Activated CD4-positive, alpha-beta T cell treated with anti-CD3 and anti-CD28 coated beads for 36 hours (primary cell): ENCODE results near the gene MYRIP. TPM values are rescaled to one million over a fixed set of nuclear protein-coding genes. Genes with fewer than 3 reads are reported as not detected.
A peak's percentile ranks its signal among the peaks of the same experiment; 100 is the strongest.
"Not testable (repeated sequence)": the region's sequence is repeated elsewhere in the genome, so short reads cannot be mapped to it uniquely, and the experiment has no call there.

Experiments
- ATAC-seq: fragments of 200-7000 bp; cut with Tn5 transposase; one replicate; pipeline ENCODE4 v1.10.0; 2021; ENCODE audit warnings: mild to moderate bottlenecking, moderate library complexity
- CTCF ChIA-PET: fragments of 350-600 bp; sonication (Branson Sonifier 250); formaldehyde crosslinking; loops from one replicate; lab custom pipeline; 2021; ENCODE audit warnings: antibody characterized with exemption; lab: Charles Lee
- POLR2A ChIA-PET: fragments of 350-600 bp; sonication (Branson Sonifier 250); formaldehyde crosslinking; loops from one replicate; lab custom pipeline; 2021; ENCODE audit warnings: antibody characterized with exemption, inconsistent platforms; lab: Charles Lee
- DNase-seq: peaks from one replicate; pipeline ENCODE4 v3.0.0-alpha.2; 2020
- H3K27ac Mint-ChIP-seq: one replicate; pipeline ENCODE4 v1.8.0; 2021; ENCODE audit warnings: mixed read lengths
- H3K27me3 Mint-ChIP-seq: one replicate; pipeline ENCODE4 v1.8.0; 2021; ENCODE audit warnings: mixed read lengths
- H3K36me3 Mint-ChIP-seq: one replicate; pipeline ENCODE4 v1.8.0; 2021; ENCODE audit warnings: low read depth, mixed read lengths
- H3K4me1 Mint-ChIP-seq: one replicate; pipeline ENCODE4 v1.8.0; 2021; ENCODE audit warnings: mixed read lengths
- H3K4me3 Mint-ChIP-seq: one replicate; pipeline ENCODE4 v1.8.0; 2021; ENCODE audit warnings: mild to moderate bottlenecking, moderate library complexity, mixed read lengths
- H3K9me3 Mint-ChIP-seq: one replicate; pipeline ENCODE4 v1.8.0; 2021; ENCODE audit warnings: low read depth, mixed read lengths
- intact Hi-C, 2 experiments: fragments of 100-400 bp; cut with DNase I in 1 of 2; cut with micrococcal nuclease in 1 of 2; formaldehyde crosslinking; loops; one replicate each; pipeline versions ENCODE4 v1.14.2 to v1.15.1; 2022 to 2024; cut with DNase I, micrococcal nuclease
- total RNA-seq, 2 experiments: library from RNA; stranded (reverse); gene quantifications; one replicate each; pipeline ENCODE4 v1.2.3, GENCODE V29; 2021

The MYRIP gene
- not detected for total RNA-seq

- Mint-ChIP-seq H3K27me3 (peaks cover 58% of the 10 kb centered on the region), H3K27ac (no peak within 1 kb of the TSS), H3K4me1 (peaks cover 16% of the 10 kb centered on the region), H3K9me3 (no peaks in the 10 kb centered on the region), H3K4me3 (peak within 1 kb of the TSS; percentile 55), H3K36me3 (no peaks in the 10 kb centered on the region)
- intact Hi-C loops, result no loop called here
- ATAC-seq (peak; percentile 51), DNase-seq (peak; percentile 33)
- ChIA-PET POLR2A (no interaction called here), CTCF (interaction anchor here (0.6 kb wide), 1 partner anchor 1723 kb away, joined by 3 read pairs; no protein-coding TSS in a partner anchor)
Observed at GRCh38 chr3:39809181-39809994, at the start of gene MYRIP. Gene MYRIP, plus strand, starts transcription at chr3:39809609. Its CDS starts 91,208 bp downstream, at chr3:39900817.

- Mint-ChIP-seq H3K4me1 (no peaks in the 10 kb centered on the region), H3K27me3 (peaks cover 3% of the 10 kb centered on the region), H3K27ac (no peak overlapping the region), H3K9me3 (no peaks in the 10 kb centered on the region), H3K36me3 (no peaks in the 10 kb centered on the region), H3K4me3 (no peak overlapping the region)
- CTCF ChIA-PET, result no interaction called here
- no peak for ATAC-seq
- intact Hi-C loops, result no loop called here
- DNase-seq, result no peak
- POLR2A ChIA-PET, result no interaction called here
Observed at GRCh38 chr3:39760325-39760724, 49.1 kb upstream of the MYRIP start.

- peaks cover 3% of the 10 kb centered on the region for H3K27me3 Mint-ChIP-seq
- intact Hi-C loops, result no loop called here
- H3K36me3 Mint-ChIP-seq, result no peaks in the 10 kb centered on the region
- ATAC-seq, result no peak
- H3K4me3 Mint-ChIP-seq, result no peak overlapping the region
- H3K9me3 Mint-ChIP-seq, result no peaks in the 10 kb centered on the region
- ChIA-PET CTCF (interaction anchor here (0.6 kb wide), 1 partner anchor 339 kb away, joined by 3 read pairs; no protein-coding TSS in a partner anchor), POLR2A (no interaction called here)
- H3K4me1 Mint-ChIP-seq, result no peaks in the 10 kb centered on the region
- no peak for DNase-seq
- H3K27ac Mint-ChIP-seq, result no peak overlapping the region
Observed at GRCh38 chr3:39762537-39763070, 46.8 kb upstream of the MYRIP start.

DNA sequence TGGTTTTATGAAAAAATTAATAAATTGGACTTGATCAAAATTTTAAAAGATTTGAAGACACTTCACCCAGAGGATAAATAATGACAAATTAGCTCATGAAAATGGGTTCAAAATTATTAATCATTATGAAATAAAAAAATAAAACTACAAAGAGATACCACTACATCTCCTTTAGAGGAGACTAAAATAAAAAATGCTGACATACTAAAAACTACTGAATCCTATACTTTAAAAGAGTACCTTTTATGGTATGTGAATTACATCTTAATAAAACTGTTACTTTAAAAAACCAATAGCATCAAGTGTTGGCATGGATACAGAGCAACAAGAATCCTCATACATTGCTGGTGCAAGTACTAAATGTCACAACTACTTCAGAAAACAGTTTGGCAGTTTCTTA is 46.0 kb upstream of the MYRIP start:
- peaks cover 3% of the 10 kb centered on the region for H3K27me3 Mint-ChIP-seq
- DNase-seq (no peak), ATAC-seq (no peak)
- no peaks in the 10 kb centered on the region for H3K4me1 Mint-ChIP-seq
- CTCF ChIA-PET, result no interaction called here
- H3K36me3 Mint-ChIP-seq, result no peaks in the 10 kb centered on the region
- H3K9me3 Mint-ChIP-seq, result no peaks in the 10 kb centered on the region
- intact Hi-C loops, result no loop called here
- POLR2A ChIA-PET, result no interaction called here
- H3K27ac Mint-ChIP-seq, result no peak overlapping the region
- no peak overlapping the region for H3K4me3 Mint-ChIP-seq

GRCh38 chr3:39765575-39765974 is 43.8 kb upstream of the MYRIP start:
- ATAC-seq (no peak), DNase-seq (no peak)
- peaks cover 2% of the 10 kb centered on the region for H3K27me3 Mint-ChIP-seq
- no peak overlapping the region for H3K27ac Mint-ChIP-seq
- H3K9me3 Mint-ChIP-seq, result no peaks in the 10 kb centered on the region
- no peak overlapping the region for H3K4me3 Mint-ChIP-seq
- CTCF ChIA-PET, result no interaction called here
- no peaks in the 10 kb centered on the region for H3K4me1 Mint-ChIP-seq
- H3K36me3 Mint-ChIP-seq, result no peaks in the 10 kb centered on the region
- POLR2A ChIA-PET, result no interaction called here
- intact Hi-C loops, result no loop called here

GRCh38 chr3:39766433-39766832 is 43.0 kb upstream of the MYRIP start:
- Mint-ChIP-seq H3K4me3 (no peak overlapping the region), H3K27ac (no peak overlapping the region), H3K36me3 (no peaks in the 10 kb centered on the region), H3K4me1 (no peaks in the 10 kb centered on the region), H3K9me3 (no peaks in the 10 kb centered on the region), H3K27me3 (peaks cover 3% of the 10 kb centered on the region)
- DNase-seq (no peak), ATAC-seq (no peak)
- CTCF ChIA-PET, result no interaction called here
- intact Hi-C loops, result no loop called here
- POLR2A ChIA-PET, result no interaction called here

- H3K4me3 Mint-ChIP-seq, POLR2A ChIA-PET, DNase-seq, intact Hi-C loops, CTCF ChIA-PET, H3K27ac Mint-ChIP-seq, H3K9me3 Mint-ChIP-seq, H3K27me3 Mint-ChIP-seq, ATAC-seq, H3K4me1 Mint-ChIP-seq, H3K36me3 Mint-ChIP-seq: not testable (repeated sequence)
Observed at GRCh38 chr3:39766909-39767308, 42.5 kb upstream of the MYRIP start.

GRCh38 chr3:39778168-39778567 is 31.2 kb upstream of the MYRIP start:
- H3K36me3 Mint-ChIP-seq, CTCF ChIA-PET, ATAC-seq, intact Hi-C loops, POLR2A ChIA-PET, H3K4me3 Mint-ChIP-seq, H3K27me3 Mint-ChIP-seq, DNase-seq, H3K9me3 Mint-ChIP-seq, H3K4me1 Mint-ChIP-seq, H3K27ac Mint-ChIP-seq: not testable (repeated sequence)

- intact Hi-C loops, result no loop called here
- CTCF ChIA-PET, result no interaction called here
- no peak overlapping the region for H3K4me3 Mint-ChIP-seq
- POLR2A ChIA-PET, result no interaction called here
- H3K36me3 Mint-ChIP-seq, result no peaks in the 10 kb centered on the region
- no peaks in the 10 kb centered on the region for H3K4me1 Mint-ChIP-seq
- no peak overlapping the region for H3K27ac Mint-ChIP-seq
- peaks cover 8% of the 10 kb centered on the region for H3K27me3 Mint-ChIP-seq
- ATAC-seq (no peak), DNase-seq (no peak)
- H3K9me3 Mint-ChIP-seq, result peaks cover 5% of the 10 kb centered on the region
Observed at GRCh38 chr3:39779511-39780230, 29.7 kb upstream of the MYRIP start.

DNA sequence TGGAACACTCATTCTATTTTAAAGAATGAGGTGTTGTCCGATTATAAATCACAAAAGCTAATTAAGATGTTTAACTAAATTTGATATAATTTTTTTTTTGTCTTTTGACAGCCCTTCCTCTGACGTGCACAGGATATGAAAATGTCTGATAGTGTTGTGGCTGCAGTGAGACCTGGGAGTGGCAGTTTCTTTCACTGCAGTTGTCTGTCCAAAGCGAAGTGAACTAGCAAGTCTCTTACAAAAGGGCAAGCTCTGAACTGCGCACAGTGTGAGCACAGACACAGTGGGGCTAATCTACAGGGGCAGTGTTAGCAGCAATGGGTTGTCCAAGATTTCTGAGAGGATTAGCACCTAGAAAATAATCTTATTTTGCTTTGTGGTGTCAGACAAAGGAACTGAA is 29.1 kb upstream of the MYRIP start:
- Mint-ChIP-seq H3K4me3 (no peak overlapping the region), H3K9me3 (peaks cover 5% of the 10 kb centered on the region), H3K36me3 (no peaks in the 10 kb centered on the region), H3K4me1 (no peaks in the 10 kb centered on the region), H3K27ac (no peak overlapping the region), H3K27me3 (peaks cover 8% of the 10 kb centered on the region)
- intact Hi-C loops, result no loop called here
- POLR2A ChIA-PET, result no interaction called here
- CTCF ChIA-PET, result no interaction called here
- DNase-seq (no peak), ATAC-seq (no peak)

DNA sequence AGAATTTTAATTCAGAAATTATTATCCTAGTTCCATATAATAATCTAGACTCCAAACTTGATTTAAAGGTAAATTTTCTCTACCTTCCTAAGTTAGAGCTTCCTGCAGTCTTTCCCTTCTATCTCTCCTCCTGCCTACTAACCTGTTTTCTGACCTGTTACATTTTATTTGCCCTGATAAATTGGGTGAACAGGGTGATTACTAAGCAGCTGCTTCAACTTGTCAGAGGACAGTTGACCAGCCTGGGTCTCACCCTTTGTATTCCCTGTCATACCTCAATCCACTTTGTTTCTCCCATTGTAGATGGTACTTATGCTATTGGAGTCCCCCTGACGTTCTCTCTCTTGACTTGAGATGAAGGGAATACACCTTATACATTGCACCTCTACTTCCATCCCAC is 28.4 kb upstream of the MYRIP start:
- peaks cover 8% of the 10 kb centered on the region for H3K27me3 Mint-ChIP-seq
- H3K4me1 Mint-ChIP-seq, result no peaks in the 10 kb centered on the region
- no peaks in the 10 kb centered on the region for H3K36me3 Mint-ChIP-seq

DNA sequence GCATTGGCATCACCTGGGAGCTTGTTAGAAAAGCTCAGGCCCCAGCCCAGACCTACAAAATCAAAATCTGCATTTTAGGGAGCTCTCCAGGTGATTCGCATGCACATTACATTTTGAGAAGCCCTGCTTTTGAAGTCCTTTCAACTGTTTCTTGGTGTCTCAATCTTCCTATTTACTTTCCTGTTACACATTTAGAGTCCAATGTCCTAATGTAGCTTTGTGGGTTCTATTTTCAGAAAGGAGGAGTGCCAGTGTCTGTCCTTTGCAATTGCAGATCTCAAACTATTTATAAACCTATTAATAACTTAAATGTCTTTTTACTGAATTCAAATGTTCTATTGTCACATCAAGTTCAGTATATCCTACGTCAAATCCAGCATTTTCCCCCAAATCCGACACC is 27.8 kb upstream of the MYRIP start:
- Mint-ChIP-seq H3K27ac (no peak overlapping the region), H3K4me1 (no peaks in the 10 kb centered on the region), H3K9me3 (peaks cover 5% of the 10 kb centered on the region), H3K4me3 (no peak overlapping the region), H3K36me3 (no peaks in the 10 kb centered on the region), H3K27me3 (peaks cover 8% of the 10 kb centered on the region)
- ChIA-PET CTCF (no interaction called here), POLR2A (no interaction called here)
- DNase-seq (no peak), ATAC-seq (no peak)
- intact Hi-C loops, result no loop called here

More for the DNA sequence above, 28.4 kb upstream of the MYRIP start:
- no peak for ATAC-seq
- DNase-seq, result no peak
- CTCF ChIA-PET, result no interaction called here
- POLR2A ChIA-PET, result no interaction called here
- intact Hi-C loops, result no loop called here
- no peak overlapping the region for H3K27ac Mint-ChIP-seq
- peaks cover 5% of the 10 kb centered on the region for H3K9me3 Mint-ChIP-seq
- no peak overlapping the region for H3K4me3 Mint-ChIP-seq
